HepG2 (cell line): ENCODE results near the gene ABHD2. TPM values are rescaled to one million over a fixed set of nuclear protein-coding genes. Genes with fewer than 3 reads are reported as not detected.

Experiments used
- CCDC6 ChIP-seq: sonication (generic); formaldehyde crosslinking; IDR thresholded peaks from 2 replicates; pipeline ENCODE4 v1.8.1; 2022; ENCODE audit warnings: mild to moderate bottlenecking, missing genetic modification reagents, moderate library complexity
- ELF1 ChIP-seq: sonication (generic); formaldehyde crosslinking; IDR thresholded peaks from 2 replicates; pipeline ENCODE4 v1.4.0; 2020; ENCODE audit warnings: missing genetic modification reagents
- HMGXB3 ChIP-seq: sonication (generic); formaldehyde crosslinking; IDR thresholded peaks from 2 replicates; pipeline ENCODE4 v1.4.0; 2020; ENCODE audit warnings: missing genetic modification reagents, borderline replicate concordance
- HNF4G ChIP-seq, 2 experiments: sonication (generic) in 1 of 2; formaldehyde crosslinking in 1 of 2; IDR thresholded peaks; 2 replicates each; pipeline versions ENCODE4 v1.4.0 to v1.6.1; 2011 to 2020; ENCODE audit warnings: borderline replicate concordance in 2 of 2, low read depth in 2 of 2, mild to moderate bottlenecking in 2 of 2, low read length in 1 of 2, missing genetic modification reagents in 1 of 2, moderate library complexity in 1 of 2
- HOMEZ ChIP-seq: IDR thresholded peaks from 2 replicates; pipeline ENCODE4 v1.6.1; 2016; ENCODE audit warnings: low read depth
- KMT2B ChIP-seq: IDR thresholded peaks from 2 replicates; pipeline ENCODE4 v1.6.1; 2016; ENCODE audit warnings: missing genetic modification reagents, missing compliant biosample characterization
- LCORL ChIP-seq, 2 experiments: fragments of 450-650 bp in 1 of 2; sonication (generic) in 1 of 2; formaldehyde crosslinking in 1 of 2; IDR thresholded peaks; 2 replicates each; pipeline versions ENCODE4 v1.5.0 to v1.6.1; 2017 to 2020; ENCODE audit warnings: antibody characterized with exemption in 1 of 2, missing genetic modification reagents in 1 of 2
- MYNN ChIP-seq: sonication (generic); formaldehyde crosslinking; IDR thresholded peaks from 2 replicates; pipeline ENCODE4 v1.4.0; 2020; ENCODE audit warnings: mild to moderate bottlenecking, low read depth, missing genetic modification reagents
- NFYC ChIP-seq: IDR thresholded peaks from 2 replicates; pipeline ENCODE4 v1.6.1; 2016; ENCODE audit warnings: missing genetic modification reagents, missing compliant biosample characterization
- NR2C2 ChIP-seq: sonication (generic); formaldehyde crosslinking; IDR thresholded peaks from 2 replicates; pipeline ENCODE4 v1.4.0; 2020; ENCODE audit warnings: missing genetic modification reagents, mild to moderate bottlenecking, moderate library complexity, borderline replicate concordance
- RELA ChIP-seq: sonication (generic); formaldehyde crosslinking; IDR thresholded peaks from 2 replicates; pipeline ENCODE4 v1.4.0; 2020; ENCODE audit warnings: missing genetic modification reagents
- TAF15 ChIP-seq: fragments of 200-400 bp; formaldehyde crosslinking; IDR thresholded peaks from one replicate; pipeline ENCODE4 v1.6.1; 2018; ENCODE audit warnings: mild to moderate bottlenecking, low read depth, low read length; ENCODE audit not compliant: poor library complexity, severe bottlenecking
- ZBTB46 ChIP-seq: sonication (generic); formaldehyde crosslinking; IDR thresholded peaks from 2 replicates; pipeline ENCODE4 v1.4.0; 2020; ENCODE audit warnings: mild to moderate bottlenecking, missing genetic modification reagents, borderline replicate concordance
- ZNF431 ChIP-seq: sonication (generic); formaldehyde crosslinking; IDR thresholded peaks from 2 replicates; pipeline ENCODE4 v1.9.0; 2022; ENCODE audit warnings: missing genetic modification reagents, low read depth, mild to moderate bottlenecking, borderline replicate concordance
- ZNF629 ChIP-seq: sonication (generic); formaldehyde crosslinking; conservative IDR thresholded peaks from 2 replicates; pipeline ENCODE4 v1.5.0; 2020; ENCODE audit warnings: missing genetic modification reagents
- polyA plus RNA-seq, 8 experiments: library from polyadenylated mRNA; depleted of rRNA in 3 of 8; stranded (reverse) in 7 of 8; unstranded in 1 of 8; fragments of >200 nt; fragmentation: Illumina TruSeq in 4 of 8; extraction: Trizol in 4 of 8; gene quantifications; 2 replicates each; pipeline versions ENCODE4 v1.2.1 to v1.2.3, GENCODE V29; 2011 to 2016; ENCODE audit warnings: low read depth in 4 of 8, missing spikeins in 1 of 8, mixed read lengths in 1 of 8; ENCODE audit not compliant: insufficient read depth in 1 of 8
- total RNA-seq, 5 experiments: library from RNA; depleted of rRNA; stranded (reverse); fragments of >200 nt; fragmentation: Illumina TruSeq; extraction: Trizol; gene quantifications; 2 replicates each; pipeline ENCODE4 v1.2.3, GENCODE V29; 2016; ENCODE audit warnings: low read depth in 1 of 5
- TF ChIP-seq, protein P1 (sequence below): sonication (generic); formaldehyde crosslinking; IDR thresholded peaks from 2 replicates; pipeline ENCODE4 v1.4.0; 2020; ENCODE audit warnings: missing genetic modification reagents, mild to moderate bottlenecking, borderline replicate concordance
- TF ChIP-seq, protein P2 (sequence below): sonication (generic); formaldehyde crosslinking; IDR thresholded peaks from 2 replicates; pipeline ENCODE4 v1.9.0; 2022; ENCODE audit warnings: low read depth, missing genetic modification reagents

Gene ABHD2
- total and polyA plus RNA-seq, 2 of the 13 experiments (the other 11 are each of a cell fraction or from before 2014, with no cell fraction given) = 14.8 to 22.4 TPM

DNA sequence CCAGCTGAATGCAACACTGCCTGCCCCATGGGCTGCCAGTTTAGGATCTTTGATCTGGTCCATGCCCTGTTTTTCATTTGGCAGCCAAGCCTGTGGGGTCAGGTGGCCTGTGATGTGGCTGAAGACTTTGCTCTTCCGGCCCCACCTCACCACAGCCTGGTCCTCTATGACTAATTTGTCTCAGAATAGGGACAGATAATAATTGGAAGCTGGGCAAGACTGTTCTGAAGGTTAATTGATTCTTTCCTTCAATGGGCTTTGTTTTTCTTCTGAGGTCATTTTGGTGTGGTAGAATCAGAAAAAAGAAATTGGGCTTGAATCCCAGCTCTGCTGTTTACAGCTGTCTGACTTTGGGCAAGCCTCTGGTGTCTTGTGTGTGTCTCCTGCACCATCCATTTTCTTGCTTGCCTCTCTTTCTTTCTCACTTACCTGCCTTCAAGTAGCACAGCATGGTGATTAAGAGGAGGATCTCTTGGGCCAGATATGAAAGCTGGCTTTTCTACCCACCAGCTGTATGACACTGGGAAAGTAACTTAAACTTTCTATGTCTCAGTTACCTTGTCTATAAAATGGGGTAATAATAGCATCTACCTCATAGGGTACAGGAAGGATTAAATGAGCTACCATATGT is 24.2 kb downstream of the ABHD2 start (continued):
- TF ChIP-seq MYNN (CRISPR knock-in tag) = no peak
- no peak for TF ChIP-seq NFYC (CRISPR knock-in tag)
- no peak for TF ChIP-seq NR2C2 (CRISPR knock-in tag)
- no peak for TF ChIP-seq HMGXB3 (CRISPR knock-in tag)
- TF ChIP-seq, protein P1, sequence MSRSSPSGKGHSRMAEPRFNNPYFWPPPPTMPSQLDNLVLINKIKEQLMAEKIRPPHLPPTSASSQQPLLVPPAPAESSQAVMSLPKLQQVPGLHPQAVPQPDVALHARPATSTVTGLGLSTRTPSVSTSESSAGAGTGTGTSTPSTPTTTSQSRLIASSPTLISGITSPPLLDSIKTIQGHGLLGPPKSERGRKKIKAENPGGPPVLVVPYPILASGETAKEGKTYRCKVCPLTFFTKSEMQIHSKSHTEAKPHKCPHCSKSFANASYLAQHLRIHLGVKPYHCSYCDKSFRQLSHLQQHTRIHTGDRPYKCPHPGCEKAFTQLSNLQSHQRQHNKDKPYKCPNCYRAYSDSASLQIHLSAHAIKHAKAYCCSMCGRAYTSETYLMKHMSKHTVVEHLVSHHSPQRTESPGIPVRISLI (CRISPR knock-in tag) = 0 out of 2 replicates have a peak, but pooled peaks have one; percentile 32
- peak; percentile 81 for TF ChIP-seq ZNF629
- no peak for TF ChIP-seq LCORL (IDR thresholded peaks at IDR 0.05)
- peak; percentile 34; the same call in 1 of the 2 replicates for TF ChIP-seq LCORL (CRISPR knock-in tag; IDR thresholded peaks at IDR 0.05)
- TF ChIP-seq TAF15 = no peak
- TF ChIP-seq KMT2B (CRISPR knock-in tag) = no peak
- TF ChIP-seq ELF1 = no peak; the same call in 1 of the 2 replicates
- peak; percentile 40; the same call in 1 of the 2 replicates for TF ChIP-seq HOMEZ (CRISPR knock-in tag)
- 0 out of 2 replicates have a peak, but pooled peaks have one; percentile 42 for TF ChIP-seq CCDC6 (CRISPR knock-in tag)
- TF ChIP-seq ZBTB46 (CRISPR knock-in tag) = no peak
- TF ChIP-seq HNF4G (IDR thresholded peaks at IDR 0.05; ENCODE audit: borderline replicate concordance, low read depth, low read length) = peak; percentile 78
- TF ChIP-seq HNF4G (CRISPR knock-in tag; IDR thresholded peaks at IDR 0.05; ENCODE audit: borderline replicate concordance, low read depth) = peak; percentile 65; the same call in 1 of the 2 replicates
- no peak for TF ChIP-seq RELA (CRISPR knock-in tag)
- TF ChIP-seq, protein P2, sequence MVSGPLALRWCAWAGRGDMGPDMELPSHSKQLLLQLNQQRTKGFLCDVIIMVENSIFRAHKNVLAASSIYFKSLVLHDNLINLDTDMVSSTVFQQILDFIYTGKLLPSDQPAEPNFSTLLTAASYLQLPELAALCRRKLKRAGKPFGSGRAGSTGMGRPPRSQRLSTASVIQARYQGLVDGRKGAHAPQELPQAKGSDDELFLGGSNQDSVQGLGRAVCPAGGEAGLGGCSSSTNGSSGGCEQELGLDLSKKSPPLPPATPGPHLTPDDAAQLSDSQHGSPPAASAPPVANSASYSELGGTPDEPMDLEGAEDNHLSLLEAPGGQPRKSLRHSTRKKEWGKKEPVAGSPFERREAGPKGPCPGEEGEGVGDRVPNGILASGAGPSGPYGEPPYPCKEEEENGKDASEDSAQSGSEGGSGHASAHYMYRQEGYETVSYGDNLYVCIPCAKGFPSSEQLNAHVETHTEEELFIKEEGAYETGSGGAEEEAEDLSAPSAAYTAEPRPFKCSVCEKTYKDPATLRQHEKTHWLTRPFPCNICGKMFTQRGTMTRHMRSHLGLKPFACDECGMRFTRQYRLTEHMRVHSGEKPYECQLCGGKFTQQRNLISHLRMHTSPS (CRISPR knock-in tag) = peak; percentile 83
- no peak for TF ChIP-seq ZNF431 (CRISPR knock-in tag)
